ENCODE data around the gene SPECC1.

SPECC1 gene

DNA sequence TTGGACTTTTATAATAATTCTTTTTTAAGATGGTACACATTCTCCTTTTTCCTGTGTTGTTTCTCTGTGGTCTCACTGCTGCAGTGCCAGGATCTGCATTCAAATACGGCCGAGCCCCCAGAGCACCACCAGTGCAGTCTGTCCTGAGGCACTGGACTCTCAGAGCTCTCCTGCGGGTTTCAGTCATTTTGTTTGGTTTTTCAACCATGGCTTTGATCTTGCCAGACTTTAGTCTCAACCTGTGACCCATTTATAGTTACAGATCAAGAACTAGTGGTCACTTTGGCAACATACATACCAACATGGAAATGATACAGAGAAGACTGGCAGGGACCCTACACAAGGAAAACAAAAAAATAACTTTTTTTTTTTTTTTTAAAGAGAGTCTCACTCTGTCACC lies 280.8 kb downstream of the SPECC1 start:
- H2BK12ac ChIP-seq (ENCODE audit: low read length in 2 of 2) = no peak overlapping the region
- DNase-seq = no peak
- peaks cover 0 to 23% of the 10 kb centered on the region in 2 experiments for H3K36me3 ChIP-seq (ENCODE audit: control insufficient read depth in 1 of 2, insufficient read depth in 2 of 2, low read depth in 1 of 2, low read length in 2 of 2)
- H3K9me3 ChIP-seq (ENCODE audit: control insufficient read depth, low read length) = no peaks in the 10 kb centered on the region
- H3K4me1 ChIP-seq (ENCODE audit: control insufficient read depth, insufficient read depth, low read depth, low read length) = peaks cover 6% of the 10 kb centered on the region
- no peaks in the 10 kb centered on the region for H3K27me3 ChIP-seq (ENCODE audit: control insufficient read depth in 1 of 2, insufficient read depth in 1 of 2, low read length in 2 of 2)
- H3K4me2 ChIP-seq (ENCODE audit: low read length, poor library complexity, severe bottlenecking) = no peak overlapping the region
- H2BK15ac ChIP-seq (ENCODE audit: low read depth, poor library complexity, severe bottlenecking) = no peak overlapping the region
- 97% methylated on average over 3 of the region's 3 CpGs for WGBS
- H3K14ac ChIP-seq (ENCODE audit: low read length in 2 of 2) = no peak overlapping the region
- no peak overlapping the region for H3K27ac ChIP-seq (ENCODE audit: low read length, poor library complexity, severe bottlenecking)
- H3K23ac ChIP-seq (ENCODE audit: low read length in 2 of 2) = no peak overlapping the region
- no peak overlapping the region for H2BK5ac ChIP-seq (ENCODE audit: low read depth, low read length, poor library complexity, severe bottlenecking)
- H4K91ac ChIP-seq (ENCODE audit: low read length) = no peak overlapping the region
- H2BK120ac ChIP-seq (ENCODE audit: low read depth, low read length) = no peak overlapping the region
- H2AK5ac ChIP-seq (ENCODE audit: low read length, severe bottlenecking) = no peak overlapping the region
- H3K9ac ChIP-seq (ENCODE audit: low read length) = no peak overlapping the region
- no peak overlapping the region for H3K4ac ChIP-seq (ENCODE audit: low read depth in 1 of 2, low read length in 2 of 2)
- H3K4me3 ChIP-seq (ENCODE audit: insufficient read depth in 1 of 2, low read depth in 1 of 2, low read length in 2 of 2) = no peak overlapping the region
- H4K8ac ChIP-seq (ENCODE audit: low read length) = no peak overlapping the region
- peaks cover 26% of the 10 kb centered on the region for H3K79me1 ChIP-seq (replicated peaks; ENCODE audit: low read length, poor library complexity, severe bottlenecking)
- H2AFZ ChIP-seq (ENCODE audit: low read depth, low read length) = no peak overlapping the region
- no peak overlapping the region for H3K18ac ChIP-seq (ENCODE audit: low read depth in 1 of 2, low read length in 2 of 2)

DNA sequence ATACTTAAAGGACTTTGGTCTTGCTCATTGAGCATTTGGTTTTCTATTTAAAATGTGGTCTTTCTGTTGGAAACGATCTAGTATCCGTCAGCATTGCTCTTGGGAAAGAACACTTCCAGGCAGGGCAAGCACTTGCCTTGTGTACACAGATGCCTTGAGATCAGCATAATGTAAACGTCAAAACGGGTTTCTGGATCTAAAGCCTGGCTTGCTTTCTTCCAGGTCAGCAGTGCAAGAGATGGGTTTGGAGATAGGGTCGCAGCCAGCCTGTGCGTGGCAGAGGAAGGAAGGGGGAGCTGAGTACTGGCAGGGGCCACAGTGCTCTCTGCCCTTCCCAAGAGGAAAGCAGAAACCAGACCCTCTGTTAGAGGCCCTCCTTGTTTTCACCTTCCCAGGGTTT lies 282.7 kb downstream of the SPECC1 start:
- Histone ChIP-seq H3K14ac (ENCODE audit: low read length in 2 of 2) (peak overlapping the region in 1 of 2 experiments; percentile 36), H3K23ac (ENCODE audit: low read length in 2 of 2) (peak overlapping the region in 1 of 2 experiments; percentile 73), H3K36me3 (ENCODE audit: control insufficient read depth in 1 of 2, insufficient read depth in 2 of 2, low read depth in 1 of 2, low read length in 2 of 2) (peaks cover 0 to 17% of the 10 kb centered on the region in 2 experiments), H2AK5ac (ENCODE audit: low read length, severe bottlenecking) (no peak overlapping the region), H2BK5ac (ENCODE audit: low read depth, low read length, poor library complexity, severe bottlenecking) (no peak overlapping the region), H2AFZ (ENCODE audit: low read depth, low read length) (no peak overlapping the region), H3K27ac (ENCODE audit: low read length, poor library complexity, severe bottlenecking) (no peak overlapping the region), H2BK12ac (ENCODE audit: low read length in 2 of 2) (no peak overlapping the region), H2BK120ac (ENCODE audit: low read depth, low read length) (no peak overlapping the region), H3K18ac (ENCODE audit: low read depth in 1 of 2, low read length in 2 of 2) (no peak overlapping the region), H4K91ac (ENCODE audit: low read length) (peak overlapping the region; percentile 12), H3K9ac (ENCODE audit: low read length) (no peak overlapping the region), H3K4me1 (ENCODE audit: control insufficient read depth, insufficient read depth, low read depth, low read length) (peaks cover under 1% of the 10 kb centered on the region), H2BK15ac (ENCODE audit: low read depth, poor library complexity, severe bottlenecking) (no peak overlapping the region), H4K8ac (ENCODE audit: low read length) (peak overlapping the region; percentile 51), H3K4ac (ENCODE audit: low read depth in 1 of 2, low read length in 2 of 2) (no peak overlapping the region), H3K4me3 (ENCODE audit: insufficient read depth in 1 of 2, low read depth in 1 of 2, low read length in 2 of 2) (no peak overlapping the region), H3K4me2 (ENCODE audit: low read length, poor library complexity, severe bottlenecking) (no peak overlapping the region), H3K27me3 (ENCODE audit: control insufficient read depth in 1 of 2, insufficient read depth in 1 of 2, low read length in 2 of 2) (no peaks in the 10 kb centered on the region), H3K9me3 (ENCODE audit: control insufficient read depth, low read length) (no peaks in the 10 kb centered on the region), H3K79me1 (replicated peaks; ENCODE audit: low read length, poor library complexity, severe bottlenecking) (peaks cover 21% of the 10 kb centered on the region)
- DNase-seq = peak; percentile 72
- 14% methylated on average over 6 of the region's 6 CpGs for WGBS

DNA sequence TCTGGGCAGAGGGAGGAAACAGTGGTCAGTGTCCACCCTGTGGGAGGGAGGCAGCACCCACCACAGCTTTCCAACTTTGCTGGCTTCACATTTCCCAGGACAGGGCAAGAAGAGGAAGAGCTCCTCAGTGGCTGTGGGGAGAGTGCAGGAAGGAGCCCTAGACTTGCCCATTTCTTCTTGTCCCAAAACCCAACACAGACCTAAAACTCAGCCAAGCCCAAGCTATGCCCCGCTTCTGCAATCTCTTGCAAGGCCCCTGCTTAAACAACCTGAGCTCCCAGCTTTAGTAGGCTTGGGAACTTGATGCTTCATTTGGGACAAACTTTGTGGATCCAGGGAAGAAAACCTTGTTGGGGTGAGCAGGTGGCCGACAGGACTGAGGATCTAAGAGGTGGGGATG lies 284.3 kb downstream of the SPECC1 start:
- no peak overlapping the region for H3K4ac ChIP-seq (ENCODE audit: low read depth in 1 of 2, low read length in 2 of 2)
- no peak overlapping the region for H2BK12ac ChIP-seq (ENCODE audit: low read length in 2 of 2)
- no peak for DNase-seq
- H4K91ac ChIP-seq (ENCODE audit: low read length) = no peak overlapping the region
- H3K18ac ChIP-seq (ENCODE audit: low read depth in 1 of 2, low read length in 2 of 2) = no peak overlapping the region
- H3K9me3 ChIP-seq (ENCODE audit: control insufficient read depth, low read length) = no peaks in the 10 kb centered on the region
- 98% methylated on average over 2 of the region's 2 CpGs for WGBS
- no peak overlapping the region for H2BK120ac ChIP-seq (ENCODE audit: low read depth, low read length)
- H3K27ac ChIP-seq (ENCODE audit: low read length, poor library complexity, severe bottlenecking) = no peak overlapping the region
- H3K14ac ChIP-seq (ENCODE audit: low read length in 2 of 2) = no peak overlapping the region
- H3K4me2 ChIP-seq (ENCODE audit: low read length, poor library complexity, severe bottlenecking) = no peak overlapping the region
- no peak overlapping the region for H2AK5ac ChIP-seq (ENCODE audit: low read length, severe bottlenecking)
- H3K36me3 ChIP-seq (ENCODE audit: control insufficient read depth in 1 of 2, insufficient read depth in 2 of 2, low read depth in 1 of 2, low read length in 2 of 2) = peaks cover 0 to 24% of the 10 kb centered on the region in 2 experiments
- H3K4me1 ChIP-seq (ENCODE audit: control insufficient read depth, insufficient read depth, low read depth, low read length) = no peaks in the 10 kb centered on the region
- H3K4me3 ChIP-seq (ENCODE audit: insufficient read depth in 1 of 2, low read depth in 1 of 2, low read length in 2 of 2) = no peak overlapping the region
- no peak overlapping the region for H2BK5ac ChIP-seq (ENCODE audit: low read depth, low read length, poor library complexity, severe bottlenecking)
- H2BK15ac ChIP-seq (ENCODE audit: low read depth, poor library complexity, severe bottlenecking) = no peak overlapping the region
- no peak overlapping the region for H2AFZ ChIP-seq (ENCODE audit: low read depth, low read length)
- H3K9ac ChIP-seq (ENCODE audit: low read length) = no peak overlapping the region
- no peak overlapping the region for H4K8ac ChIP-seq (ENCODE audit: low read length)
- H3K79me1 ChIP-seq (replicated peaks; ENCODE audit: low read length, poor library complexity, severe bottlenecking) = peaks cover 23% of the 10 kb centered on the region
- H3K23ac ChIP-seq (ENCODE audit: low read length in 2 of 2) = no peak overlapping the region
- no peaks in the 10 kb centered on the region for H3K27me3 ChIP-seq (ENCODE audit: control insufficient read depth in 1 of 2, insufficient read depth in 1 of 2, low read length in 2 of 2)

- Histone ChIP-seq H4K91ac (ENCODE audit: low read length) (no peak overlapping the region), H3K9me3 (ENCODE audit: control insufficient read depth, low read length) (no peaks in the 10 kb centered on the region), H3K79me1 (replicated peaks; ENCODE audit: low read length, poor library complexity, severe bottlenecking) (peaks cover 23% of the 10 kb centered on the region), H3K4ac (ENCODE audit: low read depth in 1 of 2, low read length in 2 of 2) (no peak overlapping the region), H2AFZ (ENCODE audit: low read depth, low read length) (no peak overlapping the region), H2BK5ac (ENCODE audit: low read depth, low read length, poor library complexity, severe bottlenecking) (no peak overlapping the region), H3K18ac (ENCODE audit: low read depth in 1 of 2, low read length in 2 of 2) (no peak overlapping the region), H3K36me3 (ENCODE audit: control insufficient read depth in 1 of 2, insufficient read depth in 2 of 2, low read depth in 1 of 2, low read length in 2 of 2) (peaks cover 0 to 28% of the 10 kb centered on the region in 2 experiments), H3K14ac (ENCODE audit: low read length in 2 of 2) (no peak overlapping the region), H3K9ac (ENCODE audit: low read length) (no peak overlapping the region), H3K4me2 (ENCODE audit: low read length, poor library complexity, severe bottlenecking) (no peak overlapping the region), H2AK5ac (ENCODE audit: low read length, severe bottlenecking) (no peak overlapping the region), H3K4me3 (ENCODE audit: insufficient read depth in 1 of 2, low read depth in 1 of 2, low read length in 2 of 2) (no peak overlapping the region), H3K4me1 (ENCODE audit: control insufficient read depth, insufficient read depth, low read depth, low read length) (no peaks in the 10 kb centered on the region), H2BK15ac (ENCODE audit: low read depth, poor library complexity, severe bottlenecking) (no peak overlapping the region), H3K27me3 (ENCODE audit: control insufficient read depth in 1 of 2, insufficient read depth in 1 of 2, low read length in 2 of 2) (no peaks in the 10 kb centered on the region), H2BK12ac (ENCODE audit: low read length in 2 of 2) (no peak overlapping the region), H3K23ac (ENCODE audit: low read length in 2 of 2) (no peak overlapping the region), H4K8ac (ENCODE audit: low read length) (no peak overlapping the region), H3K27ac (ENCODE audit: low read length, poor library complexity, severe bottlenecking) (no peak overlapping the region), H2BK120ac (ENCODE audit: low read depth, low read length) (no peak overlapping the region)
- no peak for DNase-seq
- 88% methylated on average over 6 of the region's 6 CpGs for WGBS
Observed at GRCh38 chr17:20294120-20294519, 285.0 kb downstream of the SPECC1 start.

Measured in mesenchymal stem cell (in vitro differentiated cells and primary cell).